Stimulated activated naive CD8-positive, alpha-beta T cell treated with anti-CD3 and anti-CD28 coated beads, Interleukin-15, amount 100 ng/mL, for 72 hours (primary cell): ENCODE results near the gene SNRNP25.

Experiments used
- ATAC-seq: fragments of 150-1000 bp; cut with Tn5 transposase; 2 replicates; pipeline ENCODE4 v1.10.0; 2021; ENCODE audit warnings: mild to moderate bottlenecking, moderate library complexity
- DNase-seq, 2 donors: peaks; one replicate each; pipeline ENCODE4 v3.0.0; 2021 to 2022
- H3K27ac Mint-ChIP-seq, 2 donors: one replicate each; pipeline ENCODE4 v1.8.0; 2022; ENCODE audit warnings: mild to moderate bottlenecking in 2 of 2, mixed read lengths in 2 of 2, moderate library complexity in 2 of 2
- H3K27me3 Mint-ChIP-seq: one replicate; pipeline ENCODE4 v1.8.0; 2022; ENCODE audit warnings: mixed read lengths
- H3K4me1 Mint-ChIP-seq: one replicate; pipeline ENCODE4 v1.8.0; 2022; ENCODE audit warnings: mild to moderate bottlenecking, mixed read lengths
- H3K4me3 Mint-ChIP-seq, 2 donors: one replicate each; pipeline ENCODE4 v1.8.0; 2022; ENCODE audit warnings: mild to moderate bottlenecking in 2 of 2, mixed read lengths in 2 of 2, moderate library complexity in 1 of 2
- H3K9me3 Mint-ChIP-seq, 2 donors: one replicate each; pipeline ENCODE4 v1.8.0; 2022; ENCODE audit warnings: mixed read lengths in 2 of 2

The SNRNP25 gene

DNA sequence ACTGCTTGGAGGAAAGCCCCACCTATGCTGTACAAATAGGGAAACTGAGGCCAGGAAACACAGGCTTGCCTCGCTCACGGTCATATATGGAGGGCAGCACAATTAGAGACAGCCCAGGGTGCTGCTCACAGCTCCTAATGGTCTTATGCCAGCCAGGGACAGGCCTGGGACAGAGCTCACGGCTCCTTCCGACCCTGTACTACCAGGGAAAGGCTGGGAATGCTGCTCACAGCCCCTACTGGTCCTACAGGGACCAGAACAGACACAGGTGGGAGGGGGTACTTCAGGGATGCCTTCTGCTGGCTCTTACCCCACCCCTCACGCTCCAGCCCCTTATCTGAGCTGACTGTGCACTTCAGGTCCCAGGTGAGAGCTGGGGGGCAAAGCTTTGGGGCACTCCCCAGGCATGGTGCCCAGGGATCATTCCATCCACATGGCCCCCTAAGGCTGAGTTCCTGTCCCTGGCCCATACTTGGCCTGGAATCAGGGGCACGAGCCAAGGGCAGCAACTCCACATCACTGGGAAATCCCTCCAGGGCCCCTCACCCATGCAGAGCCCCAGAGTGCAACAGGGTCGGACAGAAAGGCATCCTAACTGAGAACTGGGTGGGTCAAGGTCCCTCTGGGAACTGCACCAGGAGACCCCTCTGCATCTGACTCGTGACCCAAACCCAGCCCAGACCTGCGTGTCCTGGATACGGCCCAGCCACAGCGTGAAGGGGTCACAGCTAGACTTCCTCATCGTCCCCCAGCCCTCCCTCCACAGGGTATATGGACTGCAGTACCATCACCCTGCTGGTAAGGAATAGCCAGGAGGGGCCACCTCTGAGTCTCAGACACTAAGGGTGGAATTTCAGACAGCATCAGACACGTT, 12.9 kb downstream of the SNRNP25 start:
- no peaks in the 10 kb centered on the region for H3K9me3 Mint-ChIP-seq
- H3K4me1 Mint-ChIP-seq: peaks cover 8% of the 10 kb centered on the region
- no peak overlapping the region for H3K27ac Mint-ChIP-seq
- H3K27me3 Mint-ChIP-seq: peaks cover 49% of the 10 kb centered on the region
- ATAC-seq (no peak), DNase-seq (no peak)
- H3K4me3 Mint-ChIP-seq: no peak overlapping the region

DNA sequence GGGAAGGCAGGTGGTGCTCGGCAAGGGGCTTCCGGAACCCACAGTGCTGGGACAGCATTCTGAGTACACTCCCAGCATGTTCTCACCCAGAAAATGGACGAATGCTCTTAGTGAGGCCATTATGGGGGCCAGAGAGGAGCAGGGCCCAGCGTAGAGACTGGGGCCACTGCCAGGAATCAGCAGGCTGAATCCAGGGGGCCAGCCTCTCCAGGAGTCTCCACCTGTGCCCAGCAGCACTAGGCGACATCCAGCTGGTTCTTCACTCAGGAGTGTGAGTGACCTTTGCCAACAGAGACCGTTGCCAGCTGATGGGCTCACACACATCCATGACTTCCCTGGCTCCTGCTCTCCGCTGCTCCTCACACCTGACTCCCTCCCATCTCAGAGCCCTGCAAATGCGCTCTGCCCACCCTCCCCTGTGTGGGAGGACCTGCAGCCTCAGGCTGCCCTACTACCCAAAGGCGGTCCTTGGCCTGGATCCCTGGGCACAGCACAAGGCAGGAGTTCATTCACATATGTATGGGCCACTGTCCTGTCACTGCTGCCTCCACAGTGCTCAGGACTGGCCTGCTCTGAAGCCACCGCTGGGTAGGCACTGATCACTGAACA, 13.7 kb downstream of the SNRNP25 start:
- peaks cover 53% of the 10 kb centered on the region for H3K27me3 Mint-ChIP-seq
- peaks cover 8% of the 10 kb centered on the region for H3K4me1 Mint-ChIP-seq
- no peak for ATAC-seq
- no peaks in the 10 kb centered on the region for H3K9me3 Mint-ChIP-seq
- no peak for DNase-seq
- no peak overlapping the region for H3K27ac Mint-ChIP-seq
- H3K4me3 Mint-ChIP-seq: no peak overlapping the region

DNA sequence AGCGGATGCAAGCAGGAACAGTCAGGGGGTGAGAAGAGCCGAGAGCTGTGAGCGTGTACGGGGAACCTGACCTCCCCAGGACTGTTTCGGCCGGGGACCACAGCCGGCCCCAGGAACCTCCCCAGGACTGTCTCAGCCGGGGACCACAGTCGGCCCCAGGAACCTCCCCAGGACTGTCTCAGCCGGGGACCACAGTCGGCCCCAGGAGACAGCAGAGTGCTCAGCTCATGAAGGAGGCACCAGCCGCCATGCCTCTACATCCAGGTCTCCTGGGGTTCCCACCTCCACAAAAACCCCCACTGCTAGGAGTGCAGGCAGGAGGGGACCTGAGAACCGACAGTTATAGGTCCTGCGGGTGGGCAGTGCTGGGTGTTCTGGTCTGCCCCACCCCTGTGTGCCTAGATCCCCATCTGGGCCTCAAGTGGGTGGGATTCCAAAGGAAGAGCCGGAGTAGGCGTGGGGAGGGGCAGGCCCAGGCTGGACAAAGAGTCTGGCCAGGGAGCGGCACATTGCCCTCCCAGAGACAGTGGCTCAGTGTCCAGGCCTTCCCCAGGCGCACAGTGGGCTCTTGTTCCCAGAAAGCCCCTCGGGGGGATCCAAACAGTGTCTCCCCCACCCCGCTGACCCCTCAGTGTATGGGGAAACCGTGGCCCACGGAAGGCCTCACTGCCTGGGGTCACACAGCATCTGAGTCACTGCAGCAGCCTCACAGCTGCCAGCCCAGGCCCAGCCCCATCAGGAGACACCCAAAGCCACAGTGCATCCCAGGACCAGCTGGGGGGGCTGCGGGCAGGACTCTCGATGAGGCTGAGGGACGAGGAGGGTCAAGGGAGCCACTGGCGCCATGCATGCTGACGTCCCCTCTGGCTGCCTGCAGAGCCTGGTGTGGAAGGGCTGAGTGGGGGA, 14.5 kb downstream of the SNRNP25 start:
- Mint-ChIP-seq H3K27ac (no peak overlapping the region), H3K4me1 (peaks cover 8% of the 10 kb centered on the region), H3K4me3 (no peak overlapping the region), H3K27me3 (peaks cover 60% of the 10 kb centered on the region), H3K9me3 (no peaks in the 10 kb centered on the region)
- DNase-seq (no peak), ATAC-seq (no peak)

DNA sequence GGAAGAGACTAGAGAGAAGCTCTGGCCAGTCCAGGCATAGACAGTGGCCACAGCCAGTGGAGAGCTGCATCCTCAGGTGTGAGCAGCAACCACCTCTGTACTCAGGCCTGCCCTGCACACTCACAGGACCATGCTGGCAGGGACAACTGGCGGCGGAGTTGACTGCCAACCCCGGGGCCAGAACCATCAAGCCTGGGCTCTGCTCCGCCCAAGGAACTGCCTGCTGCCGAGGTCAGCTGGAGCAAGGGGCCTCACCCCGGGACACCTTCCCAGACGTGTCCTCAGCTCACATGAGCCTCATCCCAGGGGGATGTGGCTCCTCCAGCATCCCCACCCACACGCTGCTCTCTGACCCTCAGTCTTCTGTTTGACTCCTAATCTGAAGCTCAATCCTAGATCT, 15.6 kb downstream of the SNRNP25 start:
- ATAC-seq (no peak), DNase-seq (no peak)
- Mint-ChIP-seq H3K9me3 (no peaks in the 10 kb centered on the region), H3K27ac (no peak overlapping the region), H3K4me3 (no peak overlapping the region), H3K4me1 (peaks cover 8% of the 10 kb centered on the region), H3K27me3 (peaks cover 70% of the 10 kb centered on the region)

DNA sequence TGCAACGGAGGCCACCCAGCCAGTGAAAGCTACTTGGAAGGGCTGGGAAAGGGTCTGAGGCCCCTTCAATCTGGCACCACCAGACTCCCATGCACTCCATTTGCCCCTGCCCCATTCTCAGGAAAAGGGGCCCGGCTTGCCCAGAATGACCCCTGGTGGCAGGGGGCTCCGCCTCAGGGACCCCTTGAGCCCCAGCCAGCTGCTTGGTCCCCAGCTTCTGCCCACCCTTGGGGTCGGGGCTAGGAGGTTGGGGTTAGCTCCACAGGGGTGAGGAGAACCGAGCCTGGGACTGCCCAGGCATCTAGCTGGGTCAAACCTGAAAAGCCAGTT, 17.5 kb downstream of the SNRNP25 start:
- DNase-seq (no peak), ATAC-seq (no peak)
- H3K9me3 Mint-ChIP-seq: no peaks in the 10 kb centered on the region
- peaks cover 83% of the 10 kb centered on the region for H3K27me3 Mint-ChIP-seq
- peaks cover 10% of the 10 kb centered on the region for H3K4me1 Mint-ChIP-seq
- H3K27ac Mint-ChIP-seq: no peak overlapping the region
- H3K4me3 Mint-ChIP-seq: peak overlapping the region; percentile 29 to 56

- DNase-seq (no peak), ATAC-seq (no peak)
- Mint-ChIP-seq H3K4me3 (peak overlapping the region; percentile 29 to 56), H3K27me3 (peaks cover 80% of the 10 kb centered on the region), H3K4me1 (peaks cover 16% of the 10 kb centered on the region), H3K9me3 (no peaks in the 10 kb centered on the region), H3K27ac (no peak overlapping the region)
Observed at GRCh38 chr16:71540-72401, 18.1 kb downstream of the SNRNP25 start.

GRCh38 chr16:72561-73548, 19.2 kb downstream of the SNRNP25 start, which contains the start of gene RHBDF1:
TSS of gene RHBDF1 (minus strand) at chr16:72631. CDS start at chr16:65015, 7,616 bp downstream.
- H3K27ac Mint-ChIP-seq: no peak within 1 kb of the TSS
- H3K9me3 Mint-ChIP-seq: no peaks in the 10 kb centered on the region
- ATAC-seq (peak; percentile 27), DNase-seq (no peak)
- H3K27me3 Mint-ChIP-seq: peaks cover 69% of the 10 kb centered on the region
- H3K4me3 Mint-ChIP-seq: peak within 1 kb of the TSS; percentile 56 to 84
- peaks cover 22% of the 10 kb centered on the region for H3K4me1 Mint-ChIP-seq

DNA sequence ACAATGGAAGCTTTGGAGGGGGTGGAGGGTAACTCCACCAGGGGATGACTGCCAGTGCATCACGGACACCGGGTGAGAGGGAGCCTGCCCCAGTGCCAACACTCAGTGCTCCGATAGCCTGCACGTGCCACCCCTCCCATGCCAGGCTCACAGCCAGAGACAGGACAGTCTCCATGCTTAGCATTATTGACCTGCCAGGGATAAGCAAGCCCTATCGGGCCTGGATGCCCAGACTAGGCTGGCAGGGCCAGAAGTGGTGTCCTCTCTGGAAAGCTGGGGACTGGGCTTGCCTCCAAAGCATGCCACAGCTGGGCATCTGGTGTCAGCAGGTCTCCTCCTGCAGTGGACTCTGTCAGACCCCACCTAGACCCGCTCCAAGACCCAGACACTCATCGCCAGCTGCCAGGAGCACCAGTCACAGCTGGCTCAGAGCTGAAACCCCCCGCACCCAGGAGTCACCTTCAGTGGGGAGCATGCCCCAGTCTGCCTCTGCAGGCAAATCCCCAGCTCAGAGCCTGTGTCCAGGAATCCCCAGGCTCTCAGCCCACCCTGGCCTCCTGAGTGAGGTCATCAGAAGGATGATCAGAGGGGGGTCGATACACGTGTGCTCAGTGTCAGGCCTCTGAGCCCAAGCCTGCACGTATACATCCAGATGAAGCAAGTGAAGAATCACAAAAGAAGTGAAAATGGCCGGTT, 20.6 kb downstream of the SNRNP25 start:
- no peaks in the 10 kb centered on the region for H3K9me3 Mint-ChIP-seq
- no peak overlapping the region for H3K4me3 Mint-ChIP-seq
- H3K27me3 Mint-ChIP-seq: peaks cover 57% of the 10 kb centered on the region

DNA sequence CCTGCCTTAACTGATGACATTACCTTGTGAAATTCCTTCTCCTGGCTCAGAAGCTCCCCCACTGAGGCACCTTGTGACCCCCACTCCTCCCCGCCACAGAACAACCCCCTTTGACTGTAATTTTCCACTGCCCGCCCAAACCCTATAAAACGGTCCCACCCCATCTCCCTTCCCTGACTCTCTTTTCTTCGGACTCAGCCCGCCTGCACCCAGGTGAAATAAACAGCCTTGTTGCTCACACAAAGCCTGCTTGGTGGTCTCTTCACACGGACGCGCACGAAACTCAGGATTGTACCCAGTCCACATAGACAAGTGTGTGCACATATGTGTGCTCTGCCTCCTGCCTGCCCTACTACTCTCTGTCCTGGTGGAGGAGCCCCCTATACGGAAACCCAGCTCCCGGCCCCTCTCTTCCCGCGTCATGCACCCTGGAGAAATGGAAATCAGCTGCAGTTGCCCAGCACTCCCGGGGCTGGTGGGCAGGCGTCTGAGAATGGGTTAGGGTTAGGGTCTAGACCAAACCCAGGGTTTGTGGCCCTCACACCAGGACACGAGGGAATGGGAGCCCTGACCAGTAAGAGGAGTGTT, 21.2 kb downstream of the SNRNP25 start:
- peaks cover 36% of the 10 kb centered on the region for H3K4me1 Mint-ChIP-seq
- no peak for ATAC-seq
- peak overlapping the region in 1 of 2 donors; percentile 93 for H3K27ac Mint-ChIP-seq
- DNase-seq: no peak
- no peaks in the 10 kb centered on the region for H3K9me3 Mint-ChIP-seq
- H3K27me3 Mint-ChIP-seq: peaks cover 51% of the 10 kb centered on the region
- H3K4me3 Mint-ChIP-seq: no peak overlapping the region

More for the DNA sequence above, 20.6 kb downstream of the SNRNP25 start:
- no peak for DNase-seq
- Mint-ChIP-seq H3K27ac (no peak overlapping the region), H3K4me1 (peaks cover 29% of the 10 kb centered on the region)
- no peak for ATAC-seq

DNA sequence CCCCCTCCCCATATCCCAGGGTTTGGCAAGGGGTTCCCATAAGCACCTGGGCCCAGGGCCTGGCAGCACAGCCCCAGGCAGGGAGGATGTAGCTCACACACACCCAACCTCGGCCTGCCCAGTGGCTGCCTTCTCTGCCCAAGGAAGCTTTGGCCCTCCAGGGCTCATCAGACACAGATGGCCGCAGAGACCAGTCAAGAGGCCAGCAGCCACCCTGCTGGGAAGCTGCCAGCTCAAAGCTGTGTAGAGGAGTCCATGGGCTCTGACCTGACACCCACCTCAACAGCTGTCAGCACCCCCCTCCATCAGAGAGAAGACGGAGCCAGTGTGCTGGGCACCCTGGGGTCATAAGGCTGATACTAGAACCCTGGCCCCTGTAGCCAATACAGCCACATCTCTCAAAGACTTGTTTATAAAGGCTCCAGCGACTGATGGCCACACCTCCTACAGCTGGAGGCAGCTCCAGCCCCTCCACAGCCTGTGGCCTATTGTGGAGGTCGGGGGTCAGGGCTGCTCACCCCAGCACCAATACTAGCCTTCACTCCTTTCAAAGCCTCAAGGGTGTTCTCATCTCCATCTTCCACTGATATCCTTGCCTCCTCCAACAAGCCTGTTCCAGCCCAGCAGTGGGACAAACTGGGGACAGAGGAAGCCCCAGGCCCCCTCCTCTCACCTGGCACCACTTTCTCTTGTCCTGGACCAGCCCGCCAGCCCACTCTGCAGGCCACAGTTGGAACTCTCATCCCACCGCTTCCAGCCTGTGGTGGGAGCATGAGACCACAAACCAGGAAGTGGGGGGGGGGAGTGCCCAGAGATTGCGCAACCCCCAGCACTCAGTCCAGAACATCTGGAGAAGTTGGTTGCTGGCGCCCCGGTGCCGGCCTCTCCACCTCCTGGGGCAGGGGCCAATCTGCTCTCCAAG, 22.2 kb downstream of the SNRNP25 start:
- peak overlapping the region in 1 of 2 donors; percentile 65 for H3K27ac Mint-ChIP-seq
- peak overlapping the region; percentile 86 to 90 for H3K4me3 Mint-ChIP-seq
- ATAC-seq (no peak), DNase-seq (no peak)
- no peaks in the 10 kb centered on the region for H3K9me3 Mint-ChIP-seq
- peaks cover 44% of the 10 kb centered on the region for H3K4me1 Mint-ChIP-seq
- H3K27me3 Mint-ChIP-seq: peaks cover 41% of the 10 kb centered on the region

GRCh38 chr16:76535-77272, 23.1 kb downstream of the SNRNP25 start:
- Mint-ChIP-seq H3K4me3 (peak overlapping the region; percentile 86 to 90), H3K27ac (peak overlapping the region; percentile 65 to 89), H3K27me3 (peaks cover 32% of the 10 kb centered on the region), H3K9me3 (no peaks in the 10 kb centered on the region), H3K4me1 (peaks cover 44% of the 10 kb centered on the region)
- DNase-seq (no peak), ATAC-seq (no peak)
